NCI-H187 (cell line): Measurements from ENCODE around the gene PAK1IP1.
"Not testable (repeated sequence)": the region's sequence is repeated elsewhere in the genome, so short reads cannot be mapped to it uniquely, and the experiment has no call there.

Experiments
- DNase-seq, 2 experiments: peaks; one replicate each; lab custom pipeline; 2025; lab: John Stamatoyannopoulos, UW

The PAK1IP1 gene

GRCh38 chr6:10694302-10695085, at the start of gene PAK1IP1, which contains the start of gene C6orf52:
Gene PAK1IP1 (plus strand): TSS chr6:10694972. CDS start chr6:10694986, 14 bp downstream.
Gene C6orf52 (minus strand): TSS chr6:10694616. CDS start chr6:10687550, 7,066 bp downstream.
- DNase-seq, result peak; percentile 84 to 91

GRCh38 chr6:10655508-10656055, 39.2 kb upstream of the PAK1IP1 start:
- DNase-seq, result no peak

GRCh38 chr6:10658910-10659698, 35.7 kb upstream of the PAK1IP1 start:
- DNase-seq, result no peak

GRCh38 chr6:10659699-10660348, 34.9 kb upstream of the PAK1IP1 start:
- no peak for DNase-seq

- DNase-seq, result not testable (repeated sequence)
Observed at GRCh38 chr6:10660431-10661191, 34.2 kb upstream of the PAK1IP1 start.

GRCh38 chr6:10662207-10662606, 32.6 kb upstream of the PAK1IP1 start:
- no peak for DNase-seq

GRCh38 chr6:10662742-10663141, 32.0 kb upstream of the PAK1IP1 start:
- no peak for DNase-seq

GRCh38 chr6:10665595-10665994, 29.2 kb upstream of the PAK1IP1 start:
- DNase-seq, result not testable (repeated sequence)

DNA sequence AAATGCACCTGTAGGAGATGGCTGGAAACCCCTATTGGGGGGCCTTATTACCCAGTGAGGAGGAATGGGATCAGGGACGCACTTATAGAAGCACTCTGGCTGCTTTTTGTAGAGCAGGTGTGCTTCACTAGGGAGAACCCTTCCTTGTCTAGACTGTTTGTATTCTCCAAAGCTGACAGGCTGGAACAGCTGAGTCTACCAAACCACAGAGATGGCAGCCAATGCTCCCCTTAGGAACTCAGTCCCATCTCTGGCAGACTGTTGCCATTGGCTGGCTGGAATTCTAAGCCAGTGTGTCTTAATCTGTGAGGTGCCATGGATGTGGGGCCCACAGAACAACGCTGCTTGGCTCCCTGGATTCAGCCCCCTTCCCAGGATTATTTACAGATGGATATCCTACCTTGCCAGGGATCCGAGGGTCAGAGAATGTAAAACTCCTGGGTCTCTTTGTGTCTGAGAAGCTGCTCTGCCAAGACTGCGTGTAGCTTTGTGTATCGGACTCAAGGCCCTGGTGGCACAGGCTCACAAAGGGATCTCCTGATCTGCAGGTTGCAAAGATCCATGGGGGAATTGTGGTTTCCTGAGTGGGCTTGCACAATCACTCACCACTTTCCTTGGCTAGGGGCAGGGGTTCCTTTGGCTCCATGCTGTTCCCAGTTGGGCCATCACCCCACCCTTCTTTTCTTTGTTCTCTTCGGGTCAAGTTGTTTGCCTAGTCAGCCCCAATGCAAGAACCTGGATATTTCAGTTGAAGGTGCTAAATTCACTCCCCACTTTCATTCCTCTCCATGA, 26.4 kb upstream of the PAK1IP1 start:
- DNase-seq, result no peak

GRCh38 chr6:10676403-10676802, 18.4 kb upstream of the PAK1IP1 start:
- DNase-seq, result no peak

GRCh38 chr6:10678456-10678855, 16.3 kb upstream of the PAK1IP1 start:
- DNase-seq, result no peak

DNA sequence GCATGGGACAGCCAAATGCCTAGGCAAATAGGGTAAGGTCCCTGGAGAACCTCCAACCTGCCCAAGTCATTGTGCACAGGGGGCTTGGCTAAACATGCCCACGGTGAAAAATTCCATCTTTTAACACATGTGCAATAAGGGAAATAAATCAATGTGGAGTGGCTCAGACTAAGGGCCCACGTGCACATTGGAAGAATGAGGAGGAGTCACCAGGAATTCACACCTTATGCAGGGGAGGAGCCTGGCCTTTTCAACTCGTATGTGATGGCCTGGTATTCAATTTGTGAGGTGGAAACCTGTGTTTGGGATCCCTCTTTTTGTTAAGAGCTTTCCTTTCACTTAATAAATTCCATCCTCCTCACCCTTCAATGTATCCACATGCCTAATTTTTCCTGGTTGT, 13.0 kb upstream of the PAK1IP1 start:
- no peak for DNase-seq

- DNase-seq, result no peak
Observed at GRCh38 chr6:10682355-10682988, 12.3 kb upstream of the PAK1IP1 start.

DNA sequence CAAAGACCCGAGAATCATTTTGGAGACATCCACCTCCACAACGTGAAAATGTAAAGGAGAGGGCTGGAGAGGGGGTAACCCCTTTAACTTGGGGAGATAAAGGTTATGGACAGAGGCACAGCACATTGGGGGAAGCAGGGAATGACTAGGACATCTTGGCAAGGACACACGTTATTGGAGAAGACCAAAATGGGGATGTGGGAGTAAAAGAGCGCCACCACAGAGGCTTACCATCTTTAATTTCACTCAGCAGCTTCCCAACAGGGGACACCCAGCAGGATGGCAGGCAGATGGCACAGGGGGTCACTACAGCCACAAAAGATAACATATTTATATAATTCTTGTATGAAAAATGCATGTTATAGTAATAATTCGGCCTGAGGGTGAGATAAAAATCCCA, 10.2 kb upstream of the PAK1IP1 start:
- no peak for DNase-seq

GRCh38 chr6:10685092-10685915, 9.5 kb upstream of the PAK1IP1 start:
- no peak for DNase-seq

GRCh38 chr6:10686901-10687300, 7.9 kb upstream of the PAK1IP1 start:
- DNase-seq, result no peak

DNA sequence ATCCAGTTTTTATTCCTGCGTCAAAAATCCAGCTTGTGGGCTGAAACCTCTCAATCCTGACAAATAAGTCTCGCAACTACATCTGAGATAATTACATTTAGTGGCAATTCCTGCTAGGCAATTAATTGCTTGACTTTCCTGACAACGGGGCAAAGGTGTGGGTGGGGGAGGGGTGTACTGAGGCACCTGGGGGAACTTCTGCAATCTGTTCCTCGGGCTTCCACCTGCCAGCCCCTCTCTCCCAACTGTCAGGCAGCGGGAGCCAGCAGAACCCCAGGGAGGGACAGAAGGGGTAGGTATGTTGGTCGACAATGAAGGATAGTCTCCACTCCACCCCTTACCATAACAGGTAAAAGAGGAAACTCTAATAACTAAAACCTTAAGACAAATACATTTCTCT, 7.2 kb upstream of the PAK1IP1 start:
- no peak for DNase-seq

DNA sequence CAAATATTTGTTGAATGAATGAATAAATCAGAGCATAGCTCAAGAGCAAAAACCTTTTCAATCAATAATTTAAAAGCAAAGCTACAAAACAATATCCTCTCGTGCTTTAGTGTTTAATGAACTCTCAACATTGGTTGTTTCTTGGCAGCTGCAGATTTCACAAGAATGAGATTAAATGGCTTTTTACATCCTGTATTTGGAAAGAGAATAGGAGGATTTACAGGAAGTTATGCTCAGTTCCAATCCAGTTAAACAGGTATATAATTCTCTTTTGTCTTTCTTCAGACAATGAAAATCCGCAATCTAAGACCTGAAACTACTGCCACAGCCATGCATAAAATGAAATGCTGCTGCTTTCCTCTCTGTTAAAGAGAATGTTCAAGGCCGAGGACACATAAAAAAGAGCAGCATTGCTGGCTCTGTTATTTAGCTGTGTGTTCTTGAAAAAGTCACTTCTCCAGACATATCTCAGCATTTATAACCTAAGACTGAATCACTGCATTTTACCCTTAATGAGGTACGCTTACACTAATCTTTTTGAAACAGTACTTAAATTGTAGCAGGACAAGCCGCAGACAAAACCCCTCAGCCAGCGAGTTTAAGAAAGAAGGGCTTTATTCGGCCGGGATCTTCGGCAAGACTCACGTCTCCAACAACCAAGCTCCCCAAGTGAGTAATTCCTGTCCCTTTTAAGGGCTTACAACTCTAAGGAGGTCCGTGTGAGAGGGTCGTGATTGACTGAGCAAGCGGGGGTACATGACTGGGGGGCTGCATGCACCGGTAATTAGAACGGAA, 3.9 kb upstream of the PAK1IP1 start:
- DNase-seq, result peak in 1 of 2 experiments; percentile 5
